Hematopoietic multipotent progenitor cell (in vitro differentiated cells): ENCODE measurements around the gene MT2A. TPM values are rescaled to one million over a fixed set of nuclear protein-coding genes. Genes with fewer than 3 reads are reported as not detected.
"Not testable (repeated sequence)": the region's sequence is repeated elsewhere in the genome, so short reads cannot be mapped to it uniquely, and the experiment has no call there.

Source experiments
- DNase-seq, 3 donors: peaks; one replicate each; pipeline ENCODE4 v3.0.0-alpha.2; 2011 to 2015; ENCODE audit warnings: low read depth in 2 of 3, low spot score in 2 of 3
- total RNA-seq: library from RNA; depleted of rRNA; stranded (reverse); fragments of >200 nt; gene quantifications from one replicate; pipeline ENCODE4 v1.2.3, GENCODE V29; 2012

Gene MT2A
- 21.8 TPM for total RNA-seq

GRCh38 chr16:56608043-56608875 is at the start of gene MT2A:
MT2A (plus strand) TSS chr16:56608584; CDS start chr16:56608656, 72 bp downstream.
- DNase-seq, result peak; percentile 68 to 93 (median 87)

DNA sequence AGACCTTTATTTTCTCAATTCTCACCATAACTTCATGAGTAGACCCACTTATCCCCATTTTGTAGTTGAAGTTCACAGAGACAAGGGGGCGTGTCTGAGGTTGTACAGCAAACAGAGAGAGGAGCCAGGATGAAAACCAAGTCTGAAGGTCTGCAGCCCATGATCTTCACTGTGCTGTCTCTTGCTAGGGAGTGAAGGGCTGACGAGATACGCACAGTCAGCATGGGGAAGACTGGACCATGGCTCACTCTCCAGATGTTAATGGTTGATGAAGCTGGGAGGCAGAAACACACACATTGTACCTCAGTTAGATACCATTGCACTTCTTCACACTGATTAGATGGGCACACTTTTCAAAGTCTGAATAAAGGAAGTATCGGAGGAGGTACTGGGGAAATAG is 49.3 kb upstream of the MT2A start:
- no peak for DNase-seq

DNA sequence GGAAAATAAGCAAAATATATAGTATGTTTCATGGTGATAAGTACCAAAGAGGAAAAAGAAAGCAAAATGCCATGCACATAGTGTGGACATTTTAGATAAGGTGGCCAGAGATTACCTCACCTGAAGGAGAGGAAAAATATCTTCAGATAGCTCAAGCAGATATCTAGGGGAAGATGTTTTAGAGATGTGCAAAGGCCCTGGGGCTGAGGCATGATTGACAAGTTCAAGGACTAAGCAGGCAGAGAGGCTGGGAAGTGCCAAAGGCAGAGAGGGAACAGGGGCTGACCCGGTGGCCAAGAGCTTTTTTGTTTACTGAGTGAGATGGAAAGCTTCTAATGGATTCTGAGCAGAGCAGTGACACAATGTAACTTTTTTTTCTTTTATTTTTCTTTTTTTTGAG is 47.9 kb upstream of the MT2A start:
- DNase-seq, result no peak

GRCh38 chr16:56561126-56561525 is 47.3 kb upstream of the MT2A start:
- DNase-seq, result no peak

DNA sequence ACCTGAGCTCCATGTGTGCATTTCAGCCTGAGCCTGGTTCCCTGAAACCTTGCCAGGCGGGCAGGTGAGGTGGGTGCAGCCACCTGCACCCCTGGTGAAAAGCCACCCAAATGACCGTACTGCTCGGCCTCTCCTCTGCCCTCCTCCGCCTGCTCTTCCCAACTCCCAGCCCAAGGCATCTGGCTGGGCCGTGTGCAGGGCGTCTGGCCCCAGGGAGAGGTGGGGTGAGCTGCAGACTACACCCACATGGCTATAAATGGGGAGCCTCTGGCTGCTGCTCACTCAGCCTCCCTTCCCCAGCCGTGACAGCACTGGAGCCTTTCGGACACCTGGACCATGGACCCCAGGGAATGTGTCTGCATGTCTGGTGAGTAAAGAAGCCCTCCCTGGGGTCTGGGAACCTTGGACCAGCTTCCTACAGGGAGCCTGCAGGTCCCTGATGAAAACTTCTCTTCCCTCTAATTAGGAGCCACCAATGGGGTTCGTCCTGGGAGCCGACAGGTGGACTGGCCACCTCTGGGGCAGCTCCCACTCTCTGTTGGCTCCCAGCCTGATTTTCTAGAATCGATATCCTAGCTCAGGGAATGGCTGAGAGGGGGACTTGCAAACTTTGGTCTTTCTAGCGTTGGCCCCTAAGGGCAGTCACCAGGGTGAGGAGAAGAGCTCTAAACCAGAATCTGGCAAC is 43.4 kb upstream of the MT2A start, which contains the start of gene MT4:
Gene MT4 (plus strand): TSS at position 281 of the 685 bp plus-strand sequence. CDS start 56 bp downstream, at position 337.
- no peak for DNase-seq

- no peak for DNase-seq
Measured at GRCh38 chr16:56569971-56570370, 38.4 kb upstream of the MT2A start.

DNA sequence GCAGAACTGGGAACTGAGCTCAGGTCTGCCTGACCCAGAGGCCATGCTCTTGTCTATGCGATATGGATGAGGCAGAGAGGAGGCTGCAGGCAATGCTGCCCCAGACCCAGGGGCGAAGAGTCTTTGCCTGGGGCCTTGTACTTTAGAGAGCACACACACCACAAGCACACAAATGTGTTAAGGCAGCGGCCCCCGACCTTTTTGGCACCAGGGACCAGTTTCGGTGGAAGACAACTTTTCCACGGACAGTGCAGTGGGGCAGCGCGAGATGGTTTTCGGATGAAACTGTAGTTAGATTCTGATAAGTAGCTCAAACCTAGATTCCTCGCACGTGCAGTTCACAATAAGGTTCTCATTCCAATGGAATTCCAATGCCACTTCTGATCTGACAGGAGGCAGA is 36.9 kb upstream of the MT2A start:
- no peak for DNase-seq

- no peak for DNase-seq
Measured at GRCh38 chr16:56574625-56575024, 33.8 kb upstream of the MT2A start.

DNA sequence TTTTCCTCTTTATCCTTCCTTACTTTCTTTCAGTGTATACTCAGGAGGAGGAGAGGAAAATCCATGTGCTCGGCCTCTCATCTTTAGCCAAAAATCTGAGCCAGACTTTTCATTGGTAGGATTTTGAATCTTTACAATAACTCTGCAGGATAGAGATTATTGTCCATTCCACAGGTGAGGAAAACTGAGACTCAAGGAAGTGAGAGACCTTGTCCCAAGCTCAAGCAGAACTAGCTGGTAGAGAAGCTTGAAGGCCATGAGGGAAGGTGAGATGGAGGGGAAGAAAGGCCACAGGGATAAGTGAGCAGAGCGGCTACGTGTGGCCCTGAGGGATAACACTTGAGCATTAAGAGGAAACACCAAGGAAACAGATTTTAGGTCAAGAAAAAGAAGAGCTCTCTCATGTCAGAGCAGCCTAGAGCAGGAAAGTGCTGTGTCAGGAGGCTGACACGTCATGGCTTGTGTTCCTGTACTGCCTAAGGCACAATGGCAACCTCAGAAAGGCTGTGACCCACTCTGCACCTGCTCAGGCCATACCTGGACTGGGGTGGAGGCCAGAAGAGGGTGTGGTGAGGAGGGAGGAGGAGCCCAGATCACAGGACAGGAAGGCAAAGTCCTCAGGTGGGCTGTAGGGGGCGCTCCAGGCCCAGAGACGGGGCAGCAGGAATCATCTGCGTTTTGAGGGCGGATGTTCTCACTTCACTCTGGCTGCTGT is 31.6 kb upstream of the MT2A start:
- DNase-seq, result peak; percentile 74 to 85 (median 79)

DNA sequence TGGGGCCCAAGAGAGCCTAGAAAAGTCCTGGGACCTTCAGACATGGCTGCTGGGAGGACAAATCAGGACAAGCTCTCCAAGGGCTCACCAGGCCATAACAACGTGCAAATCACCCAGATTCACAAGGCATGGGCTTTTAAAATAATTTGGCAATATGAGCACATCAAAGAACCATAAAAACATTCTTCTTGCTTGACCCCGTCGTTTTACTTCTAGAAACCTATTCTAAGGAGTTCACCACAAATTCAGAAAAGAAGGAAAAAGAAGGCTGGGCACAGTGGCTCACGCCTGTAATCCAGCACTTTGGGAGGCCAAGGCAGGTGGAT is 31.1 kb upstream of the MT2A start:
- no peak for DNase-seq

GRCh38 chr16:56580391-56581048 is 27.9 kb upstream of the MT2A start:
- DNase-seq, result no peak

DNA sequence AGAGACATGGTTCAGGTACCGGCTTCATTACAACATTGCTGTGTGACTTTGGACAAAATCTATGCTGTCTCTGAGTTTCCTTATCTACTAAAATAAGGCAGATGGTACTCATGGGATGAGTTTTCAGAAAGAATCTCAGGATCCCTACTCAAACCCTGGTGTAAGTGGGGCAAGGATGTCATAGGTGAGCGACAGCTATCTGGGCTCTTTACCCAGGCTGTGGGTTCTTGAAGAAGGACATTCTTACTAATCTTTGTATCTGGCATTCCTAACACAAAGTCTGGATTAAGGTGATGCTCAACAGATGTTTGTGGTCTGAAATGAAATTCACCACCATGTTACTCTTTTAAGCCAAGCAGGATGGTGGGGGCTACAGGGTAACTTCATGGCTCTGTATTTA is 25.5 kb upstream of the MT2A start:
- not testable (repeated sequence) for DNase-seq

DNA sequence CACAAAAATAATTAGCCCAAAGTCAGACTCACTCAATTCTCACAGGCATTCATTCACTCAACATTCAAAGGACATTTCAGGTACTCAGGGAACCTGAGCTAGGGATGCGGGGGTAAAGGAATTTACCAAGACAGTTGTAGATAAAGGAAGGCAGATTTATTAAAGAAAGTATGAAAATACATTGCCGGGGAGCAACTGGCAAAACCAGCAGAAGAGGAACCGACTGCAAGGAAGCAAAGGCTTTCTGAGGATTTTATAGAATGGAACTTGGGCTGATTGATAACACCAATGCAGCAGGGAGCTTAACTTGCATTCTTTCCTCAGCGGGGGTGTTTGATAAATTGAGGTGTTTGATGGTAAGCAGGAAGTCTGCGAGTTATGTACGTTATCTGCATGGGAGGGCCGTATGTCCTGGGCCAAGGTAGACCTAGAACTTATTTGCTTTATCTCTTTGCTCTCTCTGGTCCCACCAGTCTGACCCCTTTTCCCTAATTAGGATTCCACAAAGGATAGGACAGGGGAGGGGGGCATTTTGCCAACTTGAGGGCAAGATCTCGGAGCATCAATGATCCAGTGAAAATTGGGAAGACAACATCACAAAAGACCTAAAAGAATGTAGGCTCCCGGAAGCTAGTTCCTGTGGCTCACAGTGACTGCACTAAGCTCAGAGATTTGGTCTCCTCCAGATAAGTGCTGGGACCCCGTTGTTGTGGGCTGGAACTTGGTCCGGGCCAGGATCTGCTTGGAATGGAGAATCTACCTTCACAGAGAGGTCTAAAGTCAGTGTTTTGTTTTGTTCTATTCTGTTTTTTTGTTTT is 24.8 kb upstream of the MT2A start:
- DNase-seq, result no peak

DNA sequence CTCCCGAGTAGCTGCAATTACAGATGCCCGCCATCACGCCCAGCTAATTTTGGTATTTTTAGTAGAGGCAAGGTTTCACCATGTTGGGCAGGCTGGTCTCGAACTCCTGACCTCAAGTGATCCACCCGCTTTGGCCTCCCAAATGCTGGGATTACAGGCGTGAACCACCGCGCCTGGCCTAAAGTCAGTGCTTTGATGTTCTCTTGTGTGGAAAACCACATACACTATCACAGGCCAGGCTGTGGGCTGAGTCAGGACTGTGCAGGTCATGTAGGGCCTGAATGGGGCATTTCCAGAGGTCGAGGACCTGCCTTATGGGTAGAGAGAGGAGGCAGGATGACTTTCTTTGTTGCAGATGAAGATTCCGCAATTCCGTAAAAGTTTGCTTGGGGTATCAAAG is 24.1 kb upstream of the MT2A start:
- DNase-seq, result no peak

GRCh38 chr16:56588781-56589140 is 19.6 kb upstream of the MT2A start:
- no peak for DNase-seq

GRCh38 chr16:56589141-56590039 is 19.0 kb upstream of the MT2A start, which contains the start of gene MT3:
MT3 (plus strand) TSS chr16:56589528; CDS start chr16:56589591, 63 bp downstream.
- peak in 1 of 3 donors; percentile 45 for DNase-seq

DNA sequence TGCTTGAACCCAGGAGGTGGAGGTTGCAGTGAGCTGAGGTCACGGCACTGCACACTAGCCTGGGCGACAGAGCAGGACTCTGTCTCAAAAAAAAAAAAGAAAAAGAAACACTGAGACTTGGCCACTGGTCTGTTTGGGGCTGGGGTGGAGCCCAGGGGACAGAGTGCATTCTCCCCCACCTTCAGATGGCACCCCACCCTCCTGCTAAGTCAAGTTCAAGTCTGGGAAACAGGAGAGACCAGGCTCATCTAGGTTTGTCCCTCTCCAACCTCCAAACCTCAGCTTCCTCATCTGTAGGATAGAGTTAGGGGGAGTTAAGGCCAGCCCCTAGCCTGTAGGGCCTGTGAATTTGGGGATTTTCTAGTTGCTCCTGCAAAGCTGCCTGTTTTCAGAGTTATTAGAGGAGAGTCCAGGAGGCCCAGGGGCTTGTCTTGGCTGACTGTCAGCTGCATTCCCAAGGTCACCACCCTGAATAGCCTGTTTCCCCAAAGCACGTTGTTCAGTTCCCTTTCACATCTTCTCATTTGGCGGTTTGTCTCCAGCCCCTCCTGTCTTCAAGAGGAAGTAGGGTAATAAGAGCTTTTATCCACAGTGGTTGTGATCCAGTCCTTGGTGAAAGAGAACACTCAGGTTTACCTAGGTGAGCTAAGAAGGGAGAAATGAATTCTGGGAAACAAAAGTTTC is 16.9 kb upstream of the MT2A start:
- peak in 1 of 3 donors; percentile 53 for DNase-seq

DNA sequence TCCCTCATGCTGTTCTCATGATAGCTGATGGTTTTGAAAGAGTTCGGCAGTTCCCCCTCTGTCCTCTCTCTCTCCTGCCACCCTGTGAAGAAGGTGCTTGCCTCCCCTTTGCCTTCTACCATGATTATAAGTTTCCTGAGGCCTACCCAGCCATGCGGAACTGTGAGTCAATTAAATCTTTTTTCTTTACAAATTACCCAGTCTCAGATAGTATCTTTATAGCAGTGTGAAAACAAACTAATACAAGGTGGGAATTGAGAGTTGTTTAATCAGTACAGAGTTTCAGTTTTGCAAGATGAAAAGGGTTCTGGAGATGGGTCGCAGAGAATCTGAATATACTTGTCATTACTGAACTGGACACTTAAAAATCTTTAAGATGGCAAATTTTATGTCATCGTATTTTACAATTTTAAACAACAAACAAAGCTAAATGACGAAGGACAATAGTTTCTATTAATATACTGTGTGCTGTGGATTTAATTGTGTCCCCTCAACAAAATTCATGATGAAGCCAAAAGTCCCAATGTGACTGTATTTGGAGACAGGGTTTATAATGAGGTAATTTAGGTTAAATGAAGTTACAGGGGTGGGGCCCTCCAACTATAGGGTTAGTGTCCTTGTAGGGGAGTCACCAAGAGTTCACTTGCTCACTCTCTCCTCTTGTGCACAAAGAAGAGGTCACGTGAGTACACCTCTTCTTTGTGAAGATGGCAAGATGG is 14.7 kb upstream of the MT2A start:
- no peak for DNase-seq
